Panc1 (cell line): ENCODE data around the gene KIFBP.

Source experiments
- CTCF ChIP-seq: fragments of 450-650 bp; IDR thresholded peaks from 2 replicates; pipeline ENCODE4 v1.5.1; 2017; ENCODE audit warnings: mild to moderate bottlenecking
- REST ChIP-seq, 2 experiments: IDR thresholded peaks; 2 replicates each; pipeline ENCODE4 v1.6.1; 2011 to 2012; ENCODE audit warnings: low read depth in 2 of 2, control low read depth in 1 of 2, low read length in 1 of 2, mild to moderate bottlenecking in 1 of 2, moderate library complexity in 1 of 2; ENCODE audit not compliant: insufficient read depth in 1 of 2
- TCF7L2 ChIP-seq: IDR thresholded peaks from 2 replicates; pipeline ENCODE4 v1.6.1; 2011; ENCODE audit warnings: mild to moderate bottlenecking, low read depth, low read length, inconsistent platforms

- TF ChIP-seq CTCF: peak; percentile 75
- TF ChIP-seq TCF7L2: no peak
- 0 out of 4 replicates have a peak, but pooled peaks of 1 of the 2 experiments have one; percentile 41 for TF ChIP-seq REST (IDR thresholded peaks at IDR 0.05; ENCODE audit: insufficient read depth in 1 of 2, low read depth in 2 of 2, low read length in 1 of 2)
Measured at GRCh38 chr10:68988530-68989316, at the start of gene KIFBP.
